SK-N-SH (cell line): ENCODE measurements around the gene RTN4. TPM values are rescaled to one million over a fixed set of nuclear protein-coding genes. Genes with fewer than 3 reads are reported as not detected.

Experiments
- CTCF ChIA-PET: fragments of 300-600, 350-600 bp; formaldehyde crosslinking; extraction: SDS; loops from one replicate; lab custom pipeline; 2021; lab: Yijun Ruan, JAX
- POLR2A ChIA-PET: fragments of 350-600 bp; sonication (Branson Sonifier 250); formaldehyde crosslinking; extraction: SDS; loops from one replicate; lab custom pipeline; 2020; ENCODE audit warnings: antibody characterized with exemption, inconsistent platforms; lab: Yijun Ruan, JAX
- DNase-seq: peaks from one replicate; pipeline ENCODE4 v3.0.0; 2012
- H2AFZ ChIP-seq: fragments of 200-600 bp; sonication (generic); 2 replicates; pipeline ENCODE4 v1.8.1; 2016; ENCODE audit warnings: antibody characterized with exemption, mild to moderate bottlenecking, low read depth
- H3F3A ChIP-seq: fragments of 200-600 bp; sonication (generic); replicated peaks from 2 replicates; pipeline ENCODE3; 2016; ENCODE audit warnings: antibody characterized with exemption, mild to moderate bottlenecking; ENCODE audit not compliant: insufficient read depth
- H3K27ac ChIP-seq, 2 experiments: fragments of 200-500 bp in 1 of 2; fragments of 200-600 bp in 1 of 2; sonication (Bioruptor generic) in 1 of 2; sonication (generic), shearing (Covaris generic) in 1 of 2; 2 replicates each; pipeline versions ENCODE4 v1.5.1 to v1.6.1; 2014 to 2016; ENCODE audit warnings: low read depth in 2 of 2, inconsistent platforms in 1 of 2, low read length in 1 of 2, mild to moderate bottlenecking in 1 of 2, mixed read lengths in 1 of 2
- H3K27me3 ChIP-seq: fragments of 200-600 bp; sonication (generic), shearing (Covaris generic); 2 replicates; pipeline ENCODE4 v1.6.1; 2016; ENCODE audit warnings: mixed run types; ENCODE audit not compliant: insufficient read depth
- H3K36me3 ChIP-seq, 2 experiments: fragments of 200-500 bp in 1 of 2; fragments of 200-600 bp in 1 of 2; sonication (Bioruptor generic) in 1 of 2; sonication (generic) in 1 of 2; replicated peaks in 1 of 2; 2 replicates each; pipeline versions ENCODE3 to v1.5.1; 2014 to 2016; ENCODE audit warnings: low read length in 1 of 2, mild to moderate bottlenecking in 1 of 2; ENCODE audit not compliant: insufficient read depth in 2 of 2, control insufficient read depth in 1 of 2
- H3K4me1 ChIP-seq, 2 experiments: fragments of 200-500 bp in 1 of 2; fragments of 200-600 bp in 1 of 2; sonication (Bioruptor generic) in 1 of 2; sonication (generic), shearing (Covaris generic) in 1 of 2; 2 replicates each; pipeline versions ENCODE4 v1.5.1 to v1.6.1; 2014 to 2016; ENCODE audit warnings: low read depth in 1 of 2, low read length in 1 of 2, mixed run types in 1 of 2; ENCODE audit not compliant: insufficient read depth in 2 of 2, control insufficient read depth in 1 of 2
- H3K4me2 ChIP-seq: fragments of 200-600 bp; sonication (generic), shearing (Covaris generic); 2 replicates; pipeline ENCODE4 v1.6.1; 2017; ENCODE audit warnings: mixed run types
- H3K4me3 ChIP-seq, 2 experiments: fragments of 200-500 bp in 1 of 2; fragments of 200-600 bp in 1 of 2; sonication (Bioruptor generic) in 1 of 2; sonication (generic), shearing (Covaris generic) in 1 of 2; 2 replicates each; pipeline versions ENCODE4 v1.5.1 to v1.8.1; 2014 to 2016; ENCODE audit warnings: low read depth in 2 of 2, inconsistent platforms in 1 of 2, low read length in 1 of 2, mild to moderate bottlenecking in 1 of 2, mixed read lengths in 1 of 2, moderate library complexity in 1 of 2
- H3K79me2 ChIP-seq: fragments of 200-600 bp; sonication (generic); 2 replicates; pipeline ENCODE4 v1.8.1; 2017; ENCODE audit warnings: mild to moderate bottlenecking; ENCODE audit not compliant: insufficient read depth
- H3K9ac ChIP-seq: fragments of 200-600 bp; sonication (generic); 2 replicates; pipeline ENCODE4 v1.6.1; 2017; ENCODE audit warnings: mixed run types
- H3K9me2 ChIP-seq: fragments of 200-600 bp; sonication (generic); 2 replicates; pipeline ENCODE4 v1.6.1; 2017; ENCODE audit warnings: mixed run types
- H3K9me3 ChIP-seq: fragments of 200-600 bp; sonication (generic); 2 replicates; pipeline ENCODE4 v1.6.1; 2017; ENCODE audit warnings: mixed run types, mild to moderate bottlenecking, moderate library complexity
- H4K20me1 ChIP-seq: fragments of 200-600 bp; sonication (generic); 2 replicates; pipeline ENCODE4 v1.6.1; 2017; ENCODE audit warnings: mild to moderate bottlenecking, mixed run types; ENCODE audit not compliant: insufficient read depth
- CTCF ChIP-seq: fragments of 200-600 bp; sonication (generic); IDR thresholded peaks from 2 replicates; pipeline ENCODE4 v1.6.1; 2017; ENCODE audit warnings: antibody characterized with exemption, mild to moderate bottlenecking, moderate library complexity
- FOXJ3 ChIP-seq: sonication (generic); formaldehyde crosslinking; IDR thresholded peaks from 2 replicates; pipeline ENCODE4 v1.5.1; 2020; ENCODE audit warnings: mild to moderate bottlenecking, missing genetic modification reagents
- IRF3 ChIP-seq: fragments of 150-350 bp; IDR thresholded peaks from 2 replicates; pipeline ENCODE4 v1.6.1; 2016; ENCODE audit warnings: mild to moderate bottlenecking, low read depth, low read length
- MXI1 ChIP-seq: IDR thresholded peaks from 2 replicates; pipeline ENCODE4 v1.6.1; 2012; ENCODE audit warnings: mild to moderate bottlenecking, low read depth, low read length, improper control_type of control experiment
- NRF1 ChIP-seq: IDR thresholded peaks from 2 replicates; pipeline ENCODE4 v1.6.1; 2012; ENCODE audit warnings: low read depth, mild to moderate bottlenecking, low read length
- RCOR1 ChIP-seq: fragments of 150-350 bp; IDR thresholded peaks from 2 replicates; pipeline ENCODE4 v1.6.1; 2017; ENCODE audit warnings: antibody characterized with exemption, low read length
- SIN3A ChIP-seq: IDR thresholded peaks from 2 replicates; pipeline ENCODE4 v1.6.1; 2012; ENCODE audit warnings: low read depth, mild to moderate bottlenecking, low read length, moderate library complexity, borderline replicate concordance
- TAF1 ChIP-seq: IDR thresholded peaks from 2 replicates; pipeline ENCODE4 v1.6.1; 2012; ENCODE audit warnings: low read depth, mild to moderate bottlenecking, low read length, moderate library complexity, borderline replicate concordance
- YY1 ChIP-seq: IDR thresholded peaks from 2 replicates; pipeline ENCODE4 v1.4.0; 2012; ENCODE audit warnings: low read depth, mild to moderate bottlenecking
- WGBS: methylation state at CpG from one replicate; pipeline ENCODE4 v1.1.6; 2017; ENCODE audit warnings: low lambda C conversion rate; 5-methylcytosine and 5-hydroxymethylcytosine counted together
- polyA plus RNA-seq, 3 experiments: library from polyadenylated mRNA; depleted of rRNA; stranded (reverse); fragments of >200 nt; gene quantifications; 2 replicates each; pipeline ENCODE4 v1.2.3, GENCODE V29; 2012

The RTN4 gene
- polyA plus RNA-seq, 1 of the 3 experiments (the other 2 are of a cell fraction): 315 TPM

DNA sequence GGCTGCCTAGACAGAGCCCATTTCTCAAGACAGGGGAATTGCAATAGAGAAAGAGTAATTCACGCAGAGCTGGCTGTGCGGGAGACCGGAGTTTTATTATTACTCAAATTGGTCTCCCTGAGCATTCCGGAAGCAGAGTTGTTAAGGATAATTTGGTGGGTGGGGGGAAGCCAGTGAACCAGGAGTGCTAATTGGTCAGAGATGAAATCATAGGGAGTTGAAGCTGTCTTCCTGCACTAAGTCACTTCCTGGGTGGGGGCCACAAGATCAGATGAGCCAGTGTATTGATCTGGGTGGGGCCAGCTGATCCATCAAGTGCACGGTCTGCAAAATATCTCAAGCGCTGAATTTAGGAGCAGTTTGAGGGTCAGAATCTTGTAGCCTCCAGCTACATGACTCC lies 84.8 kb downstream of the RTN4 start:
- DNase-seq: no peak
- TF ChIP-seq FOXJ3 (CRISPR knock-in tag): no peak
- TF ChIP-seq IRF3: no peak
- no peak for TF ChIP-seq CTCF
- TF ChIP-seq SIN3A: no peak
- no peak for TF ChIP-seq NRF1
- no peak for TF ChIP-seq TAF1
- TF ChIP-seq, all 33 proteins: peak for 0
- no peak overlapping the region for H3K27ac ChIP-seq
- peaks cover 3 to 4% of the 10 kb centered on the region in 2 experiments; a peak in 2 of 4 replicates for H3K4me1 ChIP-seq
- ChIA-PET CTCF (interaction anchor here (0.8 kb wide), 1 partner anchor 83 kb away, joined by 4 read pairs; no protein-coding TSS in a partner anchor), POLR2A (no interaction called here)
- peaks cover 38 to 46% of the 10 kb centered on the region in 2 experiments for H3K36me3 ChIP-seq
- no peaks in the 10 kb centered on the region for H3K9me2 ChIP-seq
- peaks cover 22% of the 10 kb centered on the region for H3K79me2 ChIP-seq
- no peak overlapping the region for H3K9ac ChIP-seq
- H4K20me1 ChIP-seq: peaks cover 20% of the 10 kb centered on the region
- H3K9me3 ChIP-seq: no peaks in the 10 kb centered on the region
- H2AFZ ChIP-seq: no peak overlapping the region
- no peaks in the 10 kb centered on the region for H3K27me3 ChIP-seq
- H3F3A ChIP-seq: peaks cover 49% of the 10 kb centered on the region
- 98% methylated on average over 6 of the region's 6 CpGs for WGBS
- H3K4me3 ChIP-seq: no peak overlapping the region
- no peak overlapping the region for H3K4me2 ChIP-seq

DNA sequence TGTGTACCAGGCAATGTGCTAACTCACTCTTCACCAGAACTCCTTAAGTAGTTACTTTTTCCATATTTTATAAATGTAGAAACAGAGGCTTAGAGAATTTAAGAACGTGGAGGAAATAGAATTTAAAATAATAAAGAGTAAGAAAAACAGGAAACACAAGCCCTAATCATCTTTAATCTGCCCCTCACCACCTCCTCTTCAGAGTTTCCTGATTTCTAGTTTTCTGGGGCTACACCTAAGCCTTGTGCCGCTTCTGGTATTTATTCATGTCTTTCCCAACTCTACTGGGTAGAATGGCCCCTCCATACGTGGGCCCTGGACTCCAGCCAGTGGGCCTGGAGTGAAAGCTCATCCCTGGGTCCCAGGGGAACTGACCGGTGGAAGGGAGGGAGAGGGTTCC lies 85.4 kb downstream of the RTN4 start:
- H3K27me3 ChIP-seq: no peaks in the 10 kb centered on the region
- ChIA-PET CTCF (no interaction called here), POLR2A (no interaction called here)
- peaks cover 32 to 41% of the 10 kb centered on the region in 2 experiments for H3K36me3 ChIP-seq
- H3F3A ChIP-seq: peaks cover 49% of the 10 kb centered on the region
- H3K27ac ChIP-seq: 0 out of 4 replicates have a peak overlapping the region, but pooled peaks of 1 of the 2 experiments have one; percentile 2
- peaks cover 3 to 4% of the 10 kb centered on the region in 2 experiments; a peak in 2 of 4 replicates for H3K4me1 ChIP-seq
- DNase-seq: no peak
- no peak overlapping the region for H3K4me2 ChIP-seq
- H3K9me3 ChIP-seq: no peaks in the 10 kb centered on the region
- no peak overlapping the region for H2AFZ ChIP-seq
- H3K9ac ChIP-seq: no peak overlapping the region
- H3K79me2 ChIP-seq: peaks cover 16% of the 10 kb centered on the region
- no peak overlapping the region for H3K4me3 ChIP-seq
- TF ChIP-seq YY1 (no peak), MXI1 (no peak), RCOR1 (no peak)
- TF ChIP-seq, all 33 proteins: peak for 0
- peaks cover 14% of the 10 kb centered on the region for H4K20me1 ChIP-seq
- H3K9me2 ChIP-seq: no peaks in the 10 kb centered on the region
- WGBS: 91% methylated on average over 4 of the region's 4 CpGs
